ENCODE measurements around the gene GEMIN4.

- TF ChIP-seq CTCF (IDR thresholded peaks at IDR 0.05) (no peak), SMAD3 (CRISPR knock-in tag; IDR thresholded peaks at IDR 0.05; ENCODE audit: borderline replicate concordance) (no peak), ESRRA (CRISPR knock-in tag; IDR thresholded peaks at IDR 0.05; ENCODE audit: borderline replicate concordance) (no peak), MXD4 (CRISPR knock-in tag; IDR thresholded peaks at IDR 0.05; ENCODE audit: borderline replicate concordance) (no peak), ELF4 (CRISPR knock-in tag; IDR thresholded peaks at IDR 0.05; ENCODE audit: low read depth) (no peak)
Observed at GRCh38 chr17:731644-732066, 20.4 kb downstream of the GEMIN4 start.

Data from WTC11 (cell line).